GM12872 (cell line): ENCODE measurements around the gene TTBK1.

Experiments
- TF ChIP-seq, protein P1 (sequence below): IDR thresholded peaks from 3 replicates; pipeline ENCODE4 v1.5.1; 2011; ENCODE audit warnings: low read depth, mild to moderate bottlenecking, low read length, moderate library complexity; ENCODE audit not compliant: insufficient read depth

TTBK1 gene

DNA sequence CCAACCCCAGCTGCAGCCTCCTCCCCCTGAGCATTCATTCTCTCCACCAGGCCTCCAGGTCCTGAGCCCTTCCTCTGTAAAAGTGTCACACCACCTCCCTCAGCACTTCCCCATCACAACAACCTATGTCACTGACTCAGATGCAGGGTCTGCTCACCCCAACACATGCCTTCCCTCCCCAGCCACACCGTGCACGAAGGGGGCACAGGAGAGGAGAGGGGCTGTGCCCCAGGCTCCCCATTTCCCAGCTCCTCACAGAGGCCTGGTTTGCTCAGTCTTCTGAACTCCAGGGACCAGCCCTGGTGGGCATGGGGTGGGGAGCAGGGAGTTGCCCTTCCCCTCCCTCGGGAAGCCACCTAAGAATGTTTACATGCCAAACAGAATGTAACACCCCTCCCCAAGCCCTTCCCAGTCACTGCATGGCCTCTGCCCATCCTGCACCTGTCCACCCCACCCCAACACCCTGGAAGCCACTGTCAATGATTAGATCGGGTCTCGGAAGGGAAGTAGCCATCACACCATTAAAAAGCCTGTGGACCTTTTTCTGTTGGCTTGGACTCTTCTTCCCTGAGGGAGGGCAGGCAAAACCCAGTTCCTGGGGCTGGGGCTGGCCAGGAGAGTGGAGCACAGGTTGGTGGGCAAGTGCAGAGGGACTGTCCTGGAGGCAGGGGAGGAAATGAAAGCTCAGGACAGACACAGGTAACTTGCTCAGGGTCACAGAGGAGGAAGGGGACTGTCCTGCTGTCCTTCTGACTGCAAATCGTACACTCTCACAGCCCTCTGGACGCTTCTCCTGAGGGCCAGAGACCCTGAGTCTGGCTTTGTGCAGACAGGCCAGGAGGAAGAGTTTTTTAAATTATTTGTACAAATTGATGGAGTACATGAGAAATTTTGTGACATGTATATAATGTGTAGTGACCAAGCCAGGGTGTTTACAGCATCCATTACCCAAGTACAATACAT lies 44.7 kb downstream of the TTBK1 start:
- TF ChIP-seq, protein P1, sequence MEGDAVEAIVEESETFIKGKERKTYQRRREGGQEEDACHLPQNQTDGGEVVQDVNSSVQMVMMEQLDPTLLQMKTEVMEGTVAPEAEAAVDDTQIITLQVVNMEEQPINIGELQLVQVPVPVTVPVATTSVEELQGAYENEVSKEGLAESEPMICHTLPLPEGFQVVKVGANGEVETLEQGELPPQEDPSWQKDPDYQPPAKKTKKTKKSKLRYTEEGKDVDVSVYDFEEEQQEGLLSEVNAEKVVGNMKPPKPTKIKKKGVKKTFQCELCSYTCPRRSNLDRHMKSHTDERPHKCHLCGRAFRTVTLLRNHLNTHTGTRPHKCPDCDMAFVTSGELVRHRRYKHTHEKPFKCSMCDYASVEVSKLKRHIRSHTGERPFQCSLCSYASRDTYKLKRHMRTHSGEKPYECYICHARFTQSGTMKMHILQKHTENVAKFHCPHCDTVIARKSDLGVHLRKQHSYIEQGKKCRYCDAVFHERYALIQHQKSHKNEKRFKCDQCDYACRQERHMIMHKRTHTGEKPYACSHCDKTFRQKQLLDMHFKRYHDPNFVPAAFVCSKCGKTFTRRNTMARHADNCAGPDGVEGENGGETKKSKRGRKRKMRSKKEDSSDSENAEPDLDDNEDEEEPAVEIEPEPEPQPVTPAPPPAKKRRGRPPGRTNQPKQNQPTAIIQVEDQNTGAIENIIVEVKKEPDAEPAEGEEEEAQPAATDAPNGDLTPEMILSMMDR, result no peak

DNA sequence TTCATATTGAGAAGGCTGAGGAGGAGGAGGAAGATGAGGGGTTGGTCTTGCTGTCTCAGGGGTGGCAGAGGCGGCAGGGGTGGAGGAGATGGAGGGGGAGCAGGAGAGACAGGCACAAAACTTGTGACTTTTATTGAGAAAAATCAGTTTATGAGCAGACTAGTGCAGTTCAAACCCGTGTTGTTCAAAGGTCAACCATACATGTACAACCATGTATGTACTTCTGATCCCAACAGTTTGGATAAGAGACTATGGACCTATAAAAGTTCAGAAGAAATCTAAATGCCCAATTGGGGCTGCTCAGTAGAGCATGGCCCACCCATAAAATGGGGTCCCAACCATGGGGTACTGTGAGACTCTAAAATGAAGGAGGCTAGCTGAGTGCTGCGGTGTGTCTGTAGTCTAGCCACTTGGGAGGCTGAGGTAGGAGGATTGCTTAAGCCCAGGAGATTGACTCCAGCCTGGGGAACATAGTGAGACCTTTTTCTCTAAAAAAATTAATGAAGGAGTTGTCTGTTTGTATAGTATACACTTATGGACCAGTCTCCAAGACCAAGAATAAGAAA lies 47.1 kb downstream of the TTBK1 start:
- TF ChIP-seq, protein P1, result no peak

DNA sequence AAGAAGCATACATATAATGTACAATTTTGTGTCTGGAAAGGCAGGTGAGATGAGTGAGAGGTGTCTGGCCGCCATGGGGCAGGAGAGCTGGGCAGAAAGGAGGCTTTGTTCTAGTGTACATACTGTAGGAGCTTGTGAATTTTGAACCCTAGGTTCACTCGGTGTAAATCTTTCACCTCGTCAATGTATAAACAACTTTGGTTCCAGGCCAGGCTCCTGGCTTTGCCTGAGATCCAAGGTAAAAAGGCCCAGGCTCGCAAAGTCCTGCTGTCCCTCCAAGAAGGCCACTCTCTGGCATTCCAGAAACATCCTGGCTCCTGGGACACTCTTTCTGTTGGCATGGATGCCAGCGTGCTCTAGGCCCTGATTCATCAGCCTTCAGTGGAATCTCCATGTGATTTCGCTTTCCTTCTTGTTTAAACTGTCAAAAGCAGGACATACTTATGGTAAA lies 47.6 kb downstream of the TTBK1 start:
- TF ChIP-seq, protein P1, result no peak

DNA sequence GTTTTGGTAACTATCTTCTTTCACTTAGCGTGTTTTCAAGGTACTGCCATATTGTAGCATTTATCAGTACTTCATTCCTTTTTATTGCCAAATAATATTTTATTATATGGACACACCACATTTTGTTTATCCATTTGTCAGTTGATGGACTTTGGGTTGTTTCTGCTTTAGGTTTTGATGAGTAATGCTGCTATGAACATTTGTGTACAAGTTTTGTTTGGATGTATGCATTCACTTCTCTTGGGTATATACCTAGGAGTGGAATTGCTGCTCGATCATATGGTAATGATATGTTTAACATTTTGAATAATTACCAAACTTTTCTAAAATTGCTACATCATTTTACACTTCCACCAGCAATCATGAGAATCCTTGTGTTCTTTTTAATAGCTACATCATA lies 48.4 kb downstream of the TTBK1 start:
- TF ChIP-seq, protein P1, result no peak

DNA sequence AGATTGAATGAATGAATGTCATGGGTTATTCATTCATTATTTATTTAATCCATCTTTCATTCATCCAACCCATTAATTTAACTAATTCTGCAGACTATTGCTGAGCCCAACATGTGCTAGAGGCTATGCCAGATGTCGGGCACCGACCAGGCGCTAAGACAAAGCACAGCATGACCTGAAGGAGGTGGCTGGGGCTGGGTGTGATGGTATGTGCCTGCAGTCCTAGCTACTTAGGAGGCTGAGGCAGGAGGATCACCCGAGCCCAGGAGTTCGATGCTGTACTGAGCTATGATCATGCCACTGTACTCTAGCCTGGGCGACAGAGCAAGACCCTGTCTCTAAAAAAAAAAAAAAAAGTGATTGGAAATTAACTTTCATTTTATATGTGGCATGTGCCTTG lies 49.1 kb downstream of the TTBK1 start:
- TF ChIP-seq, protein P1, result no peak

DNA sequence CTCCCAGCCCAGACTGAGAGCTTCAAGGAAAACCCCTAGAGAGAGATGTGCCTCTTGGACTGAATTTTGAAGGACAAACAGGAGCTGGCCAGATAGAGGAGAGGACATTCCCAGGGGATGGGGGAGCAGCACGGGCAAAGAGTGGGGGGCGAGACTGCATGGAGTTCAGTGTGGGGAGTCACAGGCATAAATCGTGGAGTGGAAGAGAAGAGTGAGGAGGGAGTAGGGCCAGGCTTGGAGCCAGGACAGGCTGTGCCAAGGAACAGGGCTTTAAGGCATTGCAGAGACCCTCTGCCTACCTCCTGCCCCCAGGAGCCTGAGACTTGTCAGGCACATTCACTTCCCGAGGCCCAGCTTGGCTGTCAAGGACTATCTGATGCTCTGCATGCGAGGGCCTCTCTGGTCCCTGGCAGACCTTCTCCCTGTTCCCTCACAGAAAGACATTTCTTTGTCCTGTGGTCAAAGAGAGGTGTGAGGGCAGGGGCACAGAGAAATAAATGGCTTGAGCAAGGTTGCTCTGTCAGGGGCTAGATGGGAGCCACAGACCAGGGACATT lies 49.6 kb downstream of the TTBK1 start:
- TF ChIP-seq, protein P1, result no peak

DNA sequence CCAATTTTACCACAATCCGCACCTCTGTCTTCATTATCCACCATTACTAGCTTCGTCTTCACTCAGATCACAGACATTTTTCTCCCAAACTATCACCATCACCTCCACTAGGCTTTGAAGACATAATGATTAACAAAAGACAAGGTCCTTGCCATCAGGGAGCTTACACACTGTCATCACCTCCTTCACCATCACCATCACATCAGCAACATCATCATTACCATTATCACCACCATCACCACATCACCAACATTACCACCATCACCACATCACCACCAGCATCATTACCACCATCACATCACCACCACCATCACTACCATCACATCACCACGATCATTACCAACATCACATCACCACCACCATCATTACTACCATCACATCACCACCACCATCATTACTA lies 50.4 kb downstream of the TTBK1 start:
- TF ChIP-seq, protein P1, result no peak
